RWPE1 (cell line): ENCODE results near the gene RAB17.

Experiments used
- CTCF ChIA-PET: fragments of 350-600 bp; sonication (Branson Sonifier 250); formaldehyde crosslinking; extraction: SDS; loops from one replicate; lab custom pipeline; 2021; lab: Yijun Ruan, JAX
- POLR2A ChIA-PET: fragments of 400-600 bp; formaldehyde crosslinking; extraction: SDS; loops from one replicate; lab custom pipeline; 2020; ENCODE audit warnings: antibody characterized with exemption; ENCODE audit not compliant: low non-redundant PET; lab: Yijun Ruan, JAX
- DNase-seq: peaks from one replicate; pipeline ENCODE4 v3.0.0; 2012; ENCODE audit warnings: low spot score
- H3K27ac ChIP-seq: fragments of 450-650 bp; 2 replicates; pipeline ENCODE4 v1.5.1; 2017
- TF ChIP-seq, protein P1 (sequence below): fragments of 450-650 bp; conservative IDR thresholded peaks from 2 replicates; pipeline ENCODE4 v1.5.1; 2017; ENCODE audit warnings: low read depth, mild to moderate bottlenecking

RAB17 gene

DNA sequence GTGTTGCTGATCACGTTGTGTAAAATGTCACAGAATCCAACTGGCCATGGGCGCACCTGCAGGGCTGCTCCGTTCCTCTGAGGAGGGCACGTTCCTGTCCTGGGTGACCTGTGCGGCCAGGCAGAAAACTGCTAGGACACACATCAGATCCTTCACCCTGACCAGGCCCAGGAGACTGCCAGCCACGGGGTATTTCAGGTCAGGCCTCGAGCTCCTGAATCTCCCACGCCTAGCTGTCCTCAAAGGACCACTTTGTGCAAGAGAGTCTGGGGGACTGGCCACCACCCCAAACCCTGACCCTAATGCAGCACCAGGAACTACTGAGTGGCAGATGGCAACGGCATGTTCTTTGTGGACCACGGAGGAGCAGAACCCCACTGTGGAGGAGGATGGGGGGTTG lies 13.1 kb downstream of the RAB17 start:
- TF ChIP-seq, protein P1, sequence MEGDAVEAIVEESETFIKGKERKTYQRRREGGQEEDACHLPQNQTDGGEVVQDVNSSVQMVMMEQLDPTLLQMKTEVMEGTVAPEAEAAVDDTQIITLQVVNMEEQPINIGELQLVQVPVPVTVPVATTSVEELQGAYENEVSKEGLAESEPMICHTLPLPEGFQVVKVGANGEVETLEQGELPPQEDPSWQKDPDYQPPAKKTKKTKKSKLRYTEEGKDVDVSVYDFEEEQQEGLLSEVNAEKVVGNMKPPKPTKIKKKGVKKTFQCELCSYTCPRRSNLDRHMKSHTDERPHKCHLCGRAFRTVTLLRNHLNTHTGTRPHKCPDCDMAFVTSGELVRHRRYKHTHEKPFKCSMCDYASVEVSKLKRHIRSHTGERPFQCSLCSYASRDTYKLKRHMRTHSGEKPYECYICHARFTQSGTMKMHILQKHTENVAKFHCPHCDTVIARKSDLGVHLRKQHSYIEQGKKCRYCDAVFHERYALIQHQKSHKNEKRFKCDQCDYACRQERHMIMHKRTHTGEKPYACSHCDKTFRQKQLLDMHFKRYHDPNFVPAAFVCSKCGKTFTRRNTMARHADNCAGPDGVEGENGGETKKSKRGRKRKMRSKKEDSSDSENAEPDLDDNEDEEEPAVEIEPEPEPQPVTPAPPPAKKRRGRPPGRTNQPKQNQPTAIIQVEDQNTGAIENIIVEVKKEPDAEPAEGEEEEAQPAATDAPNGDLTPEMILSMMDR: no peak
- ChIA-PET CTCF (interaction anchor here (6.4 kb wide), 1 partner anchor 65 kb away, joined by 112 read pairs; no protein-coding TSS in a partner anchor), POLR2A (no interaction called here)
- no peak for DNase-seq
- H3K27ac ChIP-seq: no peak overlapping the region

DNA sequence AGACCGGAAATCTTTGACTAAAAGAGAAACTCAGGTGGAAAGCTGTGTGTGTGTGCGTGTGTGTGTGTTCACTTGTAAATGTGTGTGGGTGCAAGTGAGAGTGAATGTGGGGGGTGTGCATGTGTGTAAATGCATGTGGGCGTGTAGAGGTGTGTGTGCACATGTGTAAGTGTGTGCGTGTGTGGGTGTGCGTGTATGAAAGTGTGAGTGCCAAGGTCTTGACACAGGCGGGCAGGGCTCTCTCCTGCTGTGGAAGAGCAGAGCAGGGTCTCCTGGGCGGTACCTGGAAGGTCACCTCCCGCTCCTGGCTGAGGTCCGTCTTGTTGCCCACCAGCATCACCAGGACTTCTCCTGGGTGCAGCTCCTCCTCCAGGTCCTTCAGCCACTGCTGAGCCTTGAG lies 13.6 kb downstream of the RAB17 start:
- ChIA-PET POLR2A (no interaction called here), CTCF (interaction anchor here (6.4 kb wide), 1 partner anchor 64 kb away, joined by 112 read pairs; no protein-coding TSS in a partner anchor)
- TF ChIP-seq, protein P1: no peak
- 0 out of 2 replicates have a peak overlapping the region, but pooled peaks have one; percentile 96 for H3K27ac ChIP-seq
- no peak for DNase-seq

DNA sequence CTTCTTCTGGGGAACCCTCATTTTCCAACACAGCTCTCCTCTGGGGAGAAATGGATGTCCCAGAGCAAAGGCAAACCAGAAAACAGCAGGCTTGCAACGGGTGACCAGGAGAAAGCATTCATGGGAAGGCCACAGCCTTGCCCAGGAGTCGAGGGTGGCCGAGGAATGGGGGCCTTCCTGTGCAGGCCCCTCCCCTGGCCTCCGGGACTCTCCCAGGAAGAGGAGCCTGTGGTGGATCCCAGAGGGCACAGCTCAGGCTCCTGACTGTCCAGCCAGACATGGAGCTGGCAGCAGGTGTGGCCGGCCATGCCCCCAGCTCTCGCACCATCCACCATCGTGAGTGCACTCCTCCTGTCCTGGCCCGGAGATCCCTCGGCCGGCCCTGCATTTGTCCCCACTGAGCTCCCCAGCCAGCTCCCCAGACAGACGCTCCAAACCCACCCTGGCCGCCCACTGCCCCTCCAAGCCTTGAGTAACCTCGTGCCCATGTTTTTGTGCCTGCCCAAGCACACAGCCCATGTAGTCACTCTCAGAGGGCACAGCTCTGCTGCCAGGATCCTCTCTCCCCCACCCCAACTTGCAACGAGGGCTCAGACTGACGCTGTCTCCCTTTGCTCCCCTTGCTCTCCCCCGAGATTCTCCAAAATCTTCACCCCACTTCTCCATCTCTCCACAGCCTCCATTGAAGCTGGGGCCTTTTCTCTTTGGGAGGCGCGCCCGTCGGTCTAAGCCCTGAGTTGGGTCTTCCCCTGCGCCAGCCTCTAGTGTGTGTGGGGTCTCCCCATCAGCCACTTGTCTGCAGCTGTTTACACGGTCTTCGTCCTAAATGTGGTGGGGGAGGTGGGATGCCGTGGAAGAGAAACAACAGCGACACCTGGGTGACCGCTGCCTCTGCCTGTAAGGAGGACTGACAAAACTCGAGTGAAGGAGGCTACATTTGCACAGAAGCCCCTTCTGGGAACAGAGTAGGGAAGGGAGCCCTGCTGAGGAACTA lies 14.4 kb downstream of the RAB17 start:
- ChIA-PET CTCF (interaction anchor here (0.6 to 6.4 kb wide), 3 partner anchors 63 to 155 kb away, joined by 3 to 112 read pairs (median 4); no protein-coding TSS in a partner anchor), POLR2A (interaction anchor here (0.7 kb wide), 1 partner anchor 56 kb away, joined by 3 read pairs; no protein-coding TSS in a partner anchor)
- TF ChIP-seq, protein P1: no peak
- H3K27ac ChIP-seq: peak overlapping the region; percentile 96
- DNase-seq: no peak

DNA sequence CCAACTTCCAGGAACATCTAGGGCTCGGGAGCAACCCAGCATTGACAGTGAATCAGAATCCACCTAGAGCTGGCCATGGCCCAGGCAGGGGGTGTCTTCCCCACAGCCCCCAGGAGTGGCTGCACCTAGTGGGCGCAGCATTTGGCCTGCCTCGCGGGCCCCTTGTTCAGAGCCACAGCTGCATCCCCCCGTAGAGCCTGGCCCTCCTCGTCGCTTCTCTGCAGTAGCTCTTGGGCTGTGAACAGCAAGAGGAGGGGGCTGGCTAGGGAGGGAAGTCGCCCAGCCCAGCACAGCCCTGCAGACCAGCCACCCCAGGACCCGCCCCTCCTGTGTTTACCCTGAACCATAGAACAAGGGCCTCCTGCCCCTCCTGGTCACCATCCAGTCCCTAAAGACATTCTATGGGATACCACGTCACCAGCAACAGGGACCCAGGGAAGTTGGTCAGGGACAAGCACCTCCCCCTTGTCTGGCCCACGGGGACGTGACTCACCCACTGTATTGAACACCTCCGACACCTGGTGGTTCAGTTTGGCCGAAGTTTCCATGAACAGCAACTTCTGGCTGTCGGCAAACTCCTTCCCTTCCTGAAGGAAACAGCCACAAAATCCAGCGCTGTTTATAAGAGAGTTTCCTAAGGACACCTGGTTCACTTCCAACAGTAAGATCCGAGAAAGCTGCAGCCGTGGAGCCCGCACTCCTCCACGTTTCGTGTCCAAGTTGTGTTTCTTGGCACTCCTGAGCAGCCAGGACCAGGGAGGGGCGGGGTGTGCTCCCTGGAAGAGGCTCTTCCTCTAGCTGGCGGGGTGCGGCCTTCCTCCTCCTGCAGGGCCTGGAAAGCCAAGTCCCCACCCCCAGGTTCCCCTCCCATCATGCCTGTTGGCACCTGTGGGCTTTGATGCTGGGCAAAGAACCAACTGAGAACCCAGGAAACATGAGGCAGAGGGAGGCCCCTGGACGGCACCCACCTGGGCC lies 15.4 kb downstream of the RAB17 start:
- ChIA-PET POLR2A (interaction anchor here (0.7 kb wide), 1 partner anchor 55 kb away, joined by 3 read pairs; no protein-coding TSS in a partner anchor), CTCF (interaction anchor here (0.6 to 6.4 kb wide), 3 partner anchors 62 to 154 kb away, joined by 3 to 112 read pairs (median 4); no protein-coding TSS in a partner anchor)
- DNase-seq: peak; percentile 88
- TF ChIP-seq, protein P1: no peak; the same call in 1 of the 2 replicates
- H3K27ac ChIP-seq: peak overlapping the region; percentile 96

DNA sequence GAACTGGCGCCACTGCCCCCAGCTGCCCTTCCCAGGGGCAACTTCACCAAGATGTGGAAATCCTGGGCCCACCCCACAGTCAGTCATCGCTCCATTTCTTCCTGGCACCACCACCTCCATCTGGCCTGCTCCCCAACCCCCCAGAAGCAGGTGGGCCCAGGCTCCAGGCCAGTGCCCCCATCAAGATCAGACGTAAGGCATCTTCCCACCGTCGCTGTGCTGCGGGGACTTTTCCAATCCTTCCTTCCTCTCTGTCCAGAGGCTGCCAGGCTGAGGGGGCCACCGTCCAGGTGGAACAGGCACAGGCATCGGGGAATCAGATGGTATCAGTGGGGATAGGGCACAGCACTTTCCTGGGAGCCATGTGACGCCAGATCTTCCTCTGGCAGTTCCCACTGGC lies 16.1 kb downstream of the RAB17 start:
- ChIA-PET CTCF (interaction anchor here (1.1 to 6.4 kb wide), 2 partner anchors 62 to 171 kb away, joined by 3 to 112 read pairs; no protein-coding TSS in a partner anchor), POLR2A (no interaction called here)
- H3K27ac ChIP-seq: peak overlapping the region; percentile 96
- DNase-seq: no peak
- TF ChIP-seq, protein P1: no peak
